ENCODE results near the gene SLC35G3. TPM values are rescaled to one million over a fixed set of nuclear protein-coding genes. Genes with fewer than 3 reads are reported as not detected.

Gene SLC35G3
- polyA plus RNA-seq, 1 donor (not counting 4 experiments of a cell fraction or from before 2014, with no cell fraction given): not detected

- no peak for DNase-seq (ENCODE audit: low read depth, low spot score)
- dilution Hi-C loops (cut with MboI; ENCODE audit: extremely low pct_ligation_motif_present, low sequenced_read_pairs): no loop called here
- H3K4me3 ChIP-seq (ENCODE audit: control insufficient read depth in 2 of 3, extremely low read depth in 1 of 3, insufficient read depth in 2 of 3, low read depth in 1 of 3, low read length in 3 of 3): no peak overlapping the region
- no peak overlapping the region for H2AFZ ChIP-seq (ENCODE audit: control insufficient read depth, low read length)
- no peak for TF ChIP-seq CTCF (optimal IDR thresholded peaks at IDR 0.05 in 1 of 3, IDR thresholded peaks at IDR 0.05 in 1 of 3, conservative IDR thresholded peaks at IDR 0.05 in 1 of 3; ENCODE audit: extremely low read depth in 1 of 3, insufficient read depth in 2 of 3, low read length in 3 of 3)
- no peak for TF ChIP-seq EZH2 (IDR thresholded peaks at IDR 0.05; ENCODE audit: low read length)
- H3K9me1 ChIP-seq (ENCODE audit: control insufficient read depth, extremely low read depth, insufficient read depth, low read length): no peaks in the 10 kb centered on the region
- no peak overlapping the region for H3K27ac ChIP-seq (ENCODE audit: control insufficient read depth, insufficient read depth, low read length)
- H3K79me2 ChIP-seq (ENCODE audit: control insufficient read depth, insufficient read depth, low read length): no peaks in the 10 kb centered on the region
- H3K9me3 ChIP-seq (ENCODE audit: control insufficient read depth, low read depth, low read length): no peaks in the 10 kb centered on the region
- no peaks in the 10 kb centered on the region for H3K36me3 ChIP-seq (ENCODE audit: control insufficient read depth in 2 of 2, extremely low read depth in 1 of 2, insufficient read depth in 2 of 2, low read length in 2 of 2)
- no peaks in the 10 kb centered on the region for H4K20me1 ChIP-seq (ENCODE audit: control insufficient read depth, extremely low read depth, insufficient read depth, low read length)
- H3K9ac ChIP-seq (ENCODE audit: control insufficient read depth, extremely low read depth, insufficient read depth, low read length): no peak overlapping the region
- H3K27me3 ChIP-seq (ENCODE audit: control insufficient read depth, extremely low read depth, insufficient read depth, low read length): no peaks in the 10 kb centered on the region
- H3K4me2 ChIP-seq (ENCODE audit: control insufficient read depth, extremely low read depth, insufficient read depth, low read depth, low read length): no peak overlapping the region
- H3K4me1 ChIP-seq (ENCODE audit: control insufficient read depth, extremely low read depth, insufficient read depth, low read length): no peaks in the 10 kb centered on the region
- no peak for FAIRE-seq
These were observed 28.3 kb upstream of the SLC35G3 start for GRCh38 chr17:35222452-35222851.

DNA sequence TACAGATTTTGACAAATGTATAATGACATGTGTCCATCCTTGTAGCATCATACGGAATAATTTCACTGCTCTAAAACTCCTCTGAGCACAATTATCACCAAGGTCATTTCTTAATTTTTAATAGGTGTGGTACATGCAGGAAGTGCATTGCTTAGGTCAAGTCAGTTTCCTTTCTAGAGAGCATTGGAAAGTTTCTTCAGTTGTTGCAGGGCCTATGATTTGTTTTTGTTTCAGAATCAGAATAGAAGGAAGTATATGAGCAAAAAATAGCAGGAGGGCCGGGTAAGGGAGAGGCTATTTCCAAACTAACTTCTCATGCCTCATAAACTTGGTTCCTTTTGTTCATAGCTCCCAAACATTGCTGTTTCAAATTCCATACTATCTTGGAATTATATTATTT lies 24.7 kb upstream of the SLC35G3 start:
- FAIRE-seq: no peak
- Histone ChIP-seq H3K9me3 (ENCODE audit: control insufficient read depth, low read depth, low read length) (no peaks in the 10 kb centered on the region), H3K27me3 (ENCODE audit: control insufficient read depth, extremely low read depth, insufficient read depth, low read length) (no peaks in the 10 kb centered on the region), H3K9me1 (ENCODE audit: control insufficient read depth, extremely low read depth, insufficient read depth, low read length) (no peaks in the 10 kb centered on the region), H3K4me2 (ENCODE audit: control insufficient read depth, extremely low read depth, insufficient read depth, low read depth, low read length) (no peak overlapping the region), H4K20me1 (ENCODE audit: control insufficient read depth, extremely low read depth, insufficient read depth, low read length) (no peaks in the 10 kb centered on the region), H3K4me3 (ENCODE audit: control insufficient read depth in 2 of 3, extremely low read depth in 1 of 3, insufficient read depth in 2 of 3, low read depth in 1 of 3, low read length in 3 of 3) (no peak overlapping the region), H3K27ac (ENCODE audit: control insufficient read depth, insufficient read depth, low read length) (no peak overlapping the region), H3K9ac (ENCODE audit: control insufficient read depth, extremely low read depth, insufficient read depth, low read length) (no peak overlapping the region), H3K36me3 (ENCODE audit: control insufficient read depth in 2 of 2, extremely low read depth in 1 of 2, insufficient read depth in 2 of 2, low read length in 2 of 2) (no peaks in the 10 kb centered on the region), H2AFZ (ENCODE audit: control insufficient read depth, low read length) (no peak overlapping the region), H3K79me2 (ENCODE audit: control insufficient read depth, insufficient read depth, low read length) (no peaks in the 10 kb centered on the region), H3K4me1 (ENCODE audit: control insufficient read depth, extremely low read depth, insufficient read depth, low read length) (no peaks in the 10 kb centered on the region)
- DNase-seq (ENCODE audit: low read depth, low spot score): no peak
- no peak for TF ChIP-seq EZH2 (IDR thresholded peaks at IDR 0.05; ENCODE audit: low read length)
- no peak for TF ChIP-seq CTCF (optimal IDR thresholded peaks at IDR 0.05 in 1 of 3, IDR thresholded peaks at IDR 0.05 in 1 of 3, conservative IDR thresholded peaks at IDR 0.05 in 1 of 3; ENCODE audit: extremely low read depth in 1 of 3, insufficient read depth in 2 of 3, low read length in 3 of 3)
- dilution Hi-C loops (cut with MboI; ENCODE audit: extremely low pct_ligation_motif_present, low sequenced_read_pairs): no loop called here

All from keratinocyte (primary cell).